Right lobe of liver (tissue), 4 donors: ENCODE results near the gene ADAMTS20.
"Not testable (repeated sequence)": the region's sequence is repeated elsewhere in the genome, so short reads cannot be mapped to it uniquely, and the experiment has no call there.

ENCODE experiments used
- CTCF ChIP-seq, 4 donors: fragments of 200-600 bp in 3 of 4; fragments of 450-650 bp in 1 of 4; IDR thresholded peaks; one replicate each; pipeline versions ENCODE4 v1.5.1 to v1.8.0; 2016 to 2022; ENCODE audit warnings: antibody characterized with exemption in 4 of 4, mild to moderate bottlenecking in 2 of 4
- POLR2A ChIP-seq: fragments of 450-650 bp; IDR thresholded peaks from one replicate; pipeline ENCODE4 v1.6.1; 2017; ENCODE audit warnings: antibody characterized with exemption, mild to moderate bottlenecking
- donor health status: DM: no; HTN: no; CAD: no.
- donor health status: DM: no; HTN: no; CAD: no.
- donor health status: DM: no; HTN: yes; CAD: no.

GRCh38 chr12:43341785-43342313, 210.2 kb downstream of the ADAMTS20 start:
- TF ChIP-seq CTCF (IDR thresholded peaks at IDR 0.05); POLR2A: not testable (repeated sequence)
